NK-92 (cell line): ENCODE data around the gene SEMA5A.
"Not testable (repeated sequence)": the region's sequence is repeated elsewhere in the genome, so short reads cannot be mapped to it uniquely, and the experiment has no call there.

ENCODE experiments used
- DNase-seq: peaks from one replicate; lab custom pipeline; 2025; ENCODE audit not compliant: unreplicated experiment; lab: John Stamatoyannopoulos, UW

Gene SEMA5A

GRCh38 chr5:9409413-9409960 is 136.4 kb downstream of the SEMA5A start:
- no peak for DNase-seq

GRCh38 chr5:9408964-9409363 is 136.9 kb downstream of the SEMA5A start:
- DNase-seq = no peak

GRCh38 chr5:9405196-9405754 is 140.6 kb downstream of the SEMA5A start:
- no peak for DNase-seq

GRCh38 chr5:9401786-9402472 is 143.9 kb downstream of the SEMA5A start:
- DNase-seq = no peak

GRCh38 chr5:9399783-9400182 is 146.1 kb downstream of the SEMA5A start:
- not testable (repeated sequence) for DNase-seq

DNA sequence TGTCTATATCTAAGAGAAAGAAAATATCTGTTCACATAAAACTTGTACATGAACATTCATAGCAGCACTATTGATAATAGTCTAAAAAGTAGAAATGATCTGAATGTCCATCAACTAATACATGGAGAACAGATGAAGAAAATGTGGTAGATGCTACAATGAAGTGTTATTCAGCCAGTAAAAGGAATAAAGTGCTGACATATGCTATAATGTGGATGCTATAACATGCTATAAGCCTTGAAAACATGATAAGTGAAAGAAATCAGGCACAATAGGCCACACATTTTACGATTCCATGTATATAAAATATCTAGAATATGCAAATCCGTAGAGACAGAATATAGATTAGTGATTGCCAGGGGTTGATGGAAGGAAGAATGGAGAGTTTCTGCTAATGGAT is 146.8 kb downstream of the SEMA5A start:
- no peak for DNase-seq

- no peak for DNase-seq
Observed at GRCh38 chr5:9398227-9398626, 147.6 kb downstream of the SEMA5A start.

DNA sequence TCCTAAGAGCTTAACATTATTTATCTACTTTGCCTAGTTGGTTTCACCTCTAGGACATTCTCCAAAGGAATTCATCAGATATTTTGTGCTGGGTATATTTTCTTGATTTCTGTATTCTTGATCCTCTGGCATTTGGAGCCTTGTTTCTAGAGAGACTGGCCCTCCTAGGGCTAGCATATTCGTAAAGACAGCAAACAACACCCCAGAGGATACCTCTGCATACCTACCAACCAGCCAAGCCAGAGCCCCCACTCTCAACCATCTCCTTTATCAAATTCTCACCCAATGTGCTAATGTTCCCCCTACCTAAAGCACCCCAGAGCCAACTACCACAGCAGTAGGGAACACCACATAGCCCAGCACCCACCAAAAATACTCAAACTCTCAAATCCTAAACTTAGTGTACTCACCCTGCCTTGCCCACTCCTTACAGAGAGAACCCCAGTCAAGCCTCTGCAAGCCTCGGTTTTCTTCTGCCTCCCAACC is 149.5 kb downstream of the SEMA5A start:
- DNase-seq = no peak

- DNase-seq = no peak
Observed at GRCh38 chr5:9395706-9396105, 150.2 kb downstream of the SEMA5A start.

- no peak for DNase-seq
Observed at GRCh38 chr5:9394221-9394620, 151.7 kb downstream of the SEMA5A start.

DNA sequence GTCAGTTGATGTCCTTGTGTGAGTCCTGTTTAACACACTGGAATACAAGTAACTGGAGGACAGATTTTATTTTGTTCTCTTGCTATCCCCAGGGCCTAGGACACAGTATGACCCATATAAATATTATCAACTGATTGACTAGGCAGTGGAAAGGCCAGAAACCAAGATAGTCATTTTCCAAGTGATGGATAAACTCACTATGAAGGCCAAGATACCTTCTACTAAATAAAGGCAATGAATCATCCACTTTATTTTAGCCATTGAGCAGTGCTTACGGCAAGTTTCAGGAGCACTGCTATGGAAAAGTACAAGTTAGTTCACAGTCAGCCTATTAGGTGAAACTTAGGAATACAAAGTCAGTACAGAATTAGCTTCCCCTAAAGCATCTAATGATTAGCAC is 153.2 kb downstream of the SEMA5A start:
- no peak for DNase-seq

DNA sequence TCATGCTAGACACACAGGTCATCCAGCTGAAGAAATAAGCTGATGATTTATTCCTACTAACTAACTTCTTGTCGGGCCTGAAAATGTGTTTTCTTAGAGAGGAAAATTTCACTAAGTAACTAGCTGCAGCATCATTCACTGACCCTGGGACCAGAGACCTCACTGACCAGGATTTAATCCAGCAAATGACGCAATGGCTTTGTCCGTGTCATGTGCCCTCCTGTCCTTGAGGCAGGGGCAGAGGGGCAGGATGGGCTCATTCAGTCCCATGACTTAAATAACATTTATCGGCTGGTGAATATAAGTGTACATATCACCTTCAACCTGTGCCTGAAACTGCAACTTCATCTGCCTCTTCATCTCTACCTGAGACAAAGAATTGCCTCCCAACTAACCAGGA is 154.8 kb downstream of the SEMA5A start:
- DNase-seq = no peak

- DNase-seq = no peak
Observed at GRCh38 chr5:9390113-9390512, 155.8 kb downstream of the SEMA5A start.

DNA sequence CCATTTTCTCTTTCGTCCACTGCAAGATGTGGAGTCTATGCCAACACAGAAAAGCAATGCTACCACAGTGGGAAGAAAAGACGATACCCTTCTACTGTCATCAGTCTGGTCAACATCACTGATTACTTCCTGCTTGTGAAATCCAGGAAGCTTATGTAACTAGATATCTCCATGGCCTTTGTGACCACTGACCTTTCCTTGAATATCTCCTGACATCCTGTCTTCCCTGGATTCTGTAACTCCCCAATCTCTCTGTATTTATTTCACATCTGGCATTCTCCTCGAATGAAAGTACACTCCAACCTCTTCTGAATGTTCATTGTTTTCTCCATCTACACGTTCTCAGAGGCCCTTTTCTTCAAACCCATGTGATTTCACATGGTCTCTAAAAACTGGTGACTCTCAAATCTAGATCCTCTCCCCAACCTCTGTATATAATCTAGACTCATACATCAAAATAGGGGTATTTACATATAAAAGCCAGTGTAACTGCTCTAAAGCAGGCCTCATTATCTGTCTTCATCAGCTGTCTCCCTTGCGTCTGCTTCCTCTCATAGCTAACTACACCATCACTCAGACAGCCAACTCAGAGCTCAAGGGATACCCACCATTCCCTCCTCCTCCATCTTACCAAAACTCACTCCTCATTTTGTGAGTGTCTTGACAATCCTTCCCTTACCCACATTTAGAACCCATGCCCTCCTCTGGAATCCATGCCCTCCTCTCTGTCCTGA is 156.8 kb downstream of the SEMA5A start:
- no peak for DNase-seq

GRCh38 chr5:9387879-9388278 is 158.0 kb downstream of the SEMA5A start:
- no peak for DNase-seq

GRCh38 chr5:9386945-9387344 is 158.9 kb downstream of the SEMA5A start:
- DNase-seq = no peak

- no peak for DNase-seq
Observed at GRCh38 chr5:9382522-9382921, 163.4 kb downstream of the SEMA5A start.

- no peak for DNase-seq
Observed at GRCh38 chr5:9381464-9381863, 164.4 kb downstream of the SEMA5A start.

GRCh38 chr5:9380109-9380508 is 165.8 kb downstream of the SEMA5A start:
- DNase-seq = no peak

- no peak for DNase-seq
Observed at GRCh38 chr5:9376363-9377117, 169.3 kb downstream of the SEMA5A start.

DNA sequence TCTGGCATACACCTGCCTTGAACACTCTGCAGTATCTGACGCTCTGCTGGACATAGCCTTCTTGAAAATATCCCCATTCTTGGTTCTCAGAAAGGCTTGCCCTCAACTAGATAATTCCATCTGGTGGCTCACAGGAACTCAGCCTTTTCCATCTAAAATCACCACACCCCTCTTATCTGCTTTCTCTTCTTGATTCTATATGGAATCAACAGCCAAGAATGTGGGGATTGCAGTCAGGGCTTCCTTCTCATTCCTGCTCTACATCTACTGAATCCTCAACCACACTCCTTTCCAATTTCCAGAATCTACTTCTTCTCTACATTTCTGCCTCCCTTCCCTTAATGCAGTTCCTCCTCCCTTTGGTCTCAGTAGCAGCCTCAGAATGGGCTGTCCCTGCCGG is 170.1 kb downstream of the SEMA5A start:
- DNase-seq = no peak
